HCT116 (cell line): ENCODE measurements around the gene SIGLECL1. TPM values are rescaled to one million over a fixed set of nuclear protein-coding genes. Genes with fewer than 3 reads are reported as not detected.

ENCODE experiments used
- ATAC-seq: fragments of 200-7000 bp; cut with Tn5 transposase; 2 replicates; pipeline ENCODE4 v1.9.1; 2020; ENCODE audit warnings: mild to moderate bottlenecking, moderate library complexity
- BruUV-seq: library from RNA; stranded (reverse); fragments of 400-500 nt; replicated peaks from 2 replicates; lab custom pipeline; 2021; lab: Mats Ljungman, UMichigan
- CTCF ChIA-PET: fragments of 300-600 bp; sonication (Branson Sonifier 250); formaldehyde crosslinking; loops from one replicate; lab custom pipeline; 2021; ENCODE audit warnings: antibody characterized with exemption; lab: Charles Lee
- POLR2A ChIA-PET: fragments of 300-600, 350-600 bp; sonication (Branson Sonifier 250); formaldehyde crosslinking; loops from one replicate; lab custom pipeline; 2021; ENCODE audit warnings: antibody characterized with exemption; lab: Charles Lee
- RAD21 ChIA-PET, 2 experiments: fragments of 300-600 bp; sonication (Branson Sonifier 250); formaldehyde crosslinking; loops; one replicate each; lab custom pipeline; 2023; ENCODE audit warnings: low total read pairs in 2 of 2; ENCODE audit not compliant: uncharacterized antibody in 2 of 2, unreplicated experiment in 2 of 2, low non-redundant PET in 1 of 2; lab: Charles Lee
- DNase-seq: peaks from one replicate; pipeline ENCODE4 v3.0.0-alpha.2; 2010; ENCODE audit warnings: low read depth, low spot score
- H2AFZ ChIP-seq: fragments of 200-600 bp; shearing (Covaris generic), sonication (generic); 2 replicates; pipeline ENCODE4 v1.6.1; 2017; ENCODE audit warnings: low read depth, mixed run types, mixed read lengths, antibody characterized with exemption, low read length; ENCODE audit not compliant: poor library complexity, severe bottlenecking
- H3K27ac ChIP-seq: 2 replicates; pipeline ENCODE4 v1.5.1; 2012; ENCODE audit warnings: low read depth, low read length
- H3K27me3 ChIP-seq: fragments of 200-600 bp; sonication (generic); 2 replicates; pipeline ENCODE4 v1.6.1; 2016; ENCODE audit warnings: mixed run types, low read length, mixed read lengths; ENCODE audit not compliant: insufficient read depth
- H3K36me3 ChIP-seq, 2 experiments: fragments of 200-500 bp in 1 of 2; fragments of 200-600 bp in 1 of 2; sonication (Bioruptor generic) in 1 of 2; sonication (generic) in 1 of 2; 2 replicates each; pipeline versions ENCODE4 v1.5.1 to v1.6.1; 2014 to 2016; ENCODE audit warnings: low read length in 2 of 2, inconsistent platforms in 1 of 2, mixed read lengths in 1 of 2, mixed run types in 1 of 2; ENCODE audit not compliant: insufficient read depth in 2 of 2, control insufficient read depth in 1 of 2
- H3K4me1 ChIP-seq, 2 experiments: fragments of 200-600 bp in 1 of 2; sonication (generic) in 1 of 2; 2 replicates each; pipeline versions ENCODE4 v1.5.1 to v1.6.1; 2012 to 2017; ENCODE audit warnings: low read length in 2 of 2, inconsistent platforms in 1 of 2, mild to moderate bottlenecking in 1 of 2, mixed read lengths in 1 of 2, mixed run types in 1 of 2, moderate library complexity in 1 of 2; ENCODE audit not compliant: insufficient read depth in 2 of 2, control insufficient read depth in 1 of 2
- H3K4me2 ChIP-seq: fragments of 200-600 bp; sonication (generic); 2 replicates; pipeline ENCODE4 v1.6.1; 2017; ENCODE audit warnings: mixed run types, low read length, mixed read lengths
- H3K4me3 ChIP-seq, 2 experiments: fragments of 200-600 bp in 1 of 2; sonication (generic) in 1 of 2; replicated peaks in 1 of 2; 2 replicates each; pipeline ENCODE4 v1.5.1; 2011 to 2016; ENCODE audit warnings: low read length in 2 of 2, control low read depth in 1 of 2, low read depth in 1 of 2, mild to moderate bottlenecking in 1 of 2, mixed read lengths in 1 of 2, mixed run types in 1 of 2
- H3K79me2 ChIP-seq: fragments of 200-600 bp; sonication (generic); 2 replicates; pipeline ENCODE4 v1.6.1; 2017; ENCODE audit warnings: mild to moderate bottlenecking, mixed run types, low read length, moderate library complexity, mixed read lengths; ENCODE audit not compliant: insufficient read depth
- H3K9ac ChIP-seq: fragments of 200-600 bp; sonication (generic); 2 replicates; pipeline ENCODE4 v1.6.1; 2016; ENCODE audit warnings: low read length, mixed read lengths
- H3K9me2 ChIP-seq: fragments of 200-600 bp; sonication (generic), shearing (Covaris generic); 2 replicates; pipeline ENCODE4 v1.6.1; 2017; ENCODE audit warnings: mixed run types, mild to moderate bottlenecking, moderate library complexity; ENCODE audit not compliant: insufficient read depth
- H3K9me3 ChIP-seq, 2 experiments: fragments of 200-500 bp in 1 of 2; fragments of 200-600 bp in 1 of 2; sonication (Bioruptor generic) in 1 of 2; sonication (generic) in 1 of 2; 2 replicates each; pipeline ENCODE4 v1.6.1; 2014 to 2017; ENCODE audit warnings: low read length in 2 of 2, mixed read lengths in 2 of 2, inconsistent platforms in 1 of 2, low read depth in 1 of 2, mild to moderate bottlenecking in 1 of 2, mixed run types in 1 of 2, moderate library complexity in 1 of 2; ENCODE audit not compliant: control insufficient read depth in 1 of 2, insufficient read depth in 1 of 2
- H4K20me1 ChIP-seq: fragments of 200-600 bp; sonication (generic), shearing (Covaris generic); 2 replicates; pipeline ENCODE4 v1.6.1; 2017; ENCODE audit warnings: mixed run types, mild to moderate bottlenecking, moderate library complexity; ENCODE audit not compliant: insufficient read depth
- CBX3 ChIP-seq: IDR thresholded peaks from 2 replicates; pipeline ENCODE4 v1.6.1; 2012; ENCODE audit warnings: low read depth
- CEBPB ChIP-seq: IDR thresholded peaks from 2 replicates; pipeline ENCODE4 v1.6.1; 2012; ENCODE audit warnings: low read depth
- CTCF ChIP-seq, 3 experiments: fragments of 200-600 bp in 1 of 3; sonication (generic) in 1 of 3; IDR thresholded peaks in 2 of 3; conservative IDR thresholded peaks in 1 of 3; 2 replicates each; pipeline ENCODE4 v1.5.1; 2012 to 2017; ENCODE audit warnings: low read depth in 2 of 3, low read length in 2 of 3, antibody characterized with exemption in 1 of 3, borderline replicate concordance in 1 of 3, control low read depth in 1 of 3, mild to moderate bottlenecking in 1 of 3, mixed read lengths in 1 of 3, mixed run types in 1 of 3, moderate library complexity in 1 of 3; ENCODE audit not compliant: insufficient read depth in 1 of 3
- ELF1 ChIP-seq: IDR thresholded peaks from 2 replicates; pipeline ENCODE4 v1.6.1; 2012; ENCODE audit warnings: low read depth, borderline replicate concordance
- EZH2phosphoT487 ChIP-seq: fragments of 200-600 bp; IDR thresholded peaks from 2 replicates; pipeline ENCODE4 v1.6.1; 2018; ENCODE audit warnings: antibody characterized with exemption, borderline replicate concordance
- FOSL1 ChIP-seq: IDR thresholded peaks from 2 replicates; pipeline ENCODE4 v1.6.1; 2012; ENCODE audit warnings: low read depth
- JUND ChIP-seq: IDR thresholded peaks from 2 replicates; pipeline ENCODE4 v1.6.1; 2012
- POLR2AphosphoS5 ChIP-seq: IDR thresholded peaks from 2 replicates; pipeline ENCODE4 v1.6.1; 2011; ENCODE audit warnings: mild to moderate bottlenecking, low read depth, low read length, moderate library complexity
- SIN3A ChIP-seq: IDR thresholded peaks from 2 replicates; pipeline ENCODE4 v1.6.1; 2012; ENCODE audit warnings: low read depth
- SP1 ChIP-seq: IDR thresholded peaks from 2 replicates; pipeline ENCODE4 v1.6.1; 2012; ENCODE audit warnings: low read depth
- SRF ChIP-seq: IDR thresholded peaks from 2 replicates; pipeline ENCODE4 v1.6.1; 2012; ENCODE audit warnings: low read depth
- TCF7L2 ChIP-seq: IDR thresholded peaks from 2 replicates; pipeline ENCODE4 v1.7.0; 2011; ENCODE audit warnings: borderline replicate concordance, inconsistent platforms; ENCODE audit not compliant: insufficient read depth, insufficient read length; ENCODE audit errors: extremely low read depth
- YY1 ChIP-seq: IDR thresholded peaks from 2 replicates; pipeline ENCODE4 v1.6.1; 2011; ENCODE audit warnings: low read length, low read depth, moderate library complexity, mild to moderate bottlenecking; ENCODE audit not compliant: insufficient replicate concordance; ENCODE audit errors: extremely low read depth
- ZBTB33 ChIP-seq: IDR thresholded peaks from 2 replicates; pipeline ENCODE4 v1.6.1; 2011; ENCODE audit warnings: mild to moderate bottlenecking, low read length, moderate library complexity; ENCODE audit not compliant: insufficient replicate concordance; ENCODE audit errors: extremely low read depth
- ZFX ChIP-seq: fragments of 450-650 bp; IDR thresholded peaks from 2 replicates; pipeline ENCODE4 v1.6.1; 2017
- intact Hi-C: fragments of 100-400 bp; cut with micrococcal nuclease; formaldehyde crosslinking; loops from 2 replicates; pipeline ENCODE4 v1.10.0; 2022
- total RNA-seq: library from RNA; stranded (reverse); gene quantifications from one replicate; pipeline ENCODE4 v1.2.1, GENCODE V29; 2021; ENCODE audit not compliant: unreplicated experiment
- TF ChIP-seq, protein P1 (sequence below): IDR thresholded peaks from 2 replicates; pipeline ENCODE4 v1.6.1; 2012

SIGLECL1 gene
- total RNA-seq, 1 experiment from 2014 or later, result not detected

DNA sequence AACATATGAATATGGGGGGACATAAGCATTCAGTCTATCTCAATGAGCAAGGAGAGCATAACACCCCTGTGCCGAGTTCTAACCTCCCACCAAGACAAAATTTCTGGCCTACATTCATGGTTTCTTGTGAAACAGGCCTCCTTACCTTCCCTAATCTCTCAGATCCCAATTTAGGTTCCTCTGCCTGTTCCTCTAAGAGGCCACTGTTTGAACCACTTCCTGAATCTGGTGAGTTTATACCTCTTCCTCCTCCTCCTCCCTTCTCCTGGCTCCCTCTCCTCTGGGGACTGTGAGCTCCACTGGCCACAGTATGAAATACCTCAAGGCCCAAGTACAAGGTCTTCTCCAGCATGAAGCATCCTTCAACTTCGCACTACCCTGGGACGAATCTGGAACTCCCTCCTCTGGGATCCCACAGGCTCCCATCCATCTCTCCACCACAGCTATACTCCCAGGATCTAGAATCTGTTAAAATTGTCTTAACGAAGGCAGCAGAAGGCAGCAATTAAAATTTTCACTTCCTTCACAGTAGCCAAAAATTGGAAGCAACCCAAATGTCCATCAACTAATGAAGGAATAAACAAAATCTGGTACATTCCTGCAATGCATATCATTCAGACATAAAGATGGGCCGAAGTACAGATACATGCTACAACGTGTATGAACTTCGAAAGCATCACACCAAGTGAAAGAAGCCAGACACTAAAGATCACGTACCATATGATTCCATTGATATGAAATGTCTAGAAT is 7.8 kb upstream of the SIGLECL1 start:
- no peak for ATAC-seq
- Histone ChIP-seq H3K27ac (no peak overlapping the region), H3K9me3 (no peaks in the 10 kb centered on the region), H4K20me1 (no peaks in the 10 kb centered on the region), H3K9me2 (no peaks in the 10 kb centered on the region), H3K79me2 (no peaks in the 10 kb centered on the region), H3K4me2 (no peak overlapping the region), H3K36me3 (no peaks in the 10 kb centered on the region), H2AFZ (no peak overlapping the region)
- intact Hi-C loops, result no loop called here
- no peak for TF ChIP-seq ELF1
- no peak for TF ChIP-seq EZH2phosphoT487
- TF ChIP-seq, all 23 proteins: peak for 0
- BruUV-seq, result no TSS peak
- ChIA-PET POLR2A (no interaction called here), CTCF (no interaction called here), RAD21 (no interaction called here)
- no peak overlapping the region for H3K9ac ChIP-seq
- no peak overlapping the region for H3K4me3 ChIP-seq
- no peak for DNase-seq
- peaks cover 4% of the 10 kb centered on the region; the same call in 1 of the 2 replicates for H3K27me3 ChIP-seq
- no peaks in the 10 kb centered on the region for H3K4me1 ChIP-seq

GRCh38 chr19:51246164-51246552 is 4.7 kb upstream of the SIGLECL1 start:
- Histone ChIP-seq H3K27me3 (no peaks in the 10 kb centered on the region), H3K9me2 (no peaks in the 10 kb centered on the region), H2AFZ (no peak overlapping the region), H3K4me1 (no peaks in the 10 kb centered on the region), H3K9me3 (no peaks in the 10 kb centered on the region), H3K4me2 (no peak overlapping the region), H3K9ac (no peak overlapping the region), H4K20me1 (no peaks in the 10 kb centered on the region), H3K27ac (no peak overlapping the region), H3K36me3 (no peaks in the 10 kb centered on the region), H3K4me3 (no peak overlapping the region), H3K79me2 (no peaks in the 10 kb centered on the region)
- TF ChIP-seq ZBTB33 (no peak), SRF (no peak), ELF1 (no peak), CEBPB (no peak), CTCF (IDR thresholded peaks at IDR 0.05 in 2 of 3, conservative IDR thresholded peaks at IDR 0.05 in 1 of 3; ENCODE audit: borderline replicate concordance in 1 of 3, insufficient read depth in 1 of 3, low read depth in 2 of 3, low read length in 2 of 3) (no peak), CBX3 (no peak), POLR2AphosphoS5 (no peak), EZH2phosphoT487 (no peak), SP1 (no peak), JUND (no peak), ZFX (no peak), SIN3A (no peak), FOSL1 (no peak), YY1 (no peak), TCF7L2 (no peak)
- TF ChIP-seq, protein P1, sequence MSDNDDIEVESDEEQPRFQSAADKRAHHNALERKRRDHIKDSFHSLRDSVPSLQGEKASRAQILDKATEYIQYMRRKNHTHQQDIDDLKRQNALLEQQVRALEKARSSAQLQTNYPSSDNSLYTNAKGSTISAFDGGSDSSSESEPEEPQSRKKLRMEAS, result no peak
- ATAC-seq, result no peak
- ChIA-PET POLR2A (no interaction called here), CTCF (interaction anchor here (2.1 kb wide), 1 partner anchor 13 kb away, joined by 8 read pairs; no protein-coding TSS in a partner anchor), RAD21 (no interaction called here)
- intact Hi-C loops, result no loop called here
- BruUV-seq, result no TSS peak
- no peak for DNase-seq
